ENCODE results near the gene CREBL2. TPM values are rescaled to one million over a fixed set of nuclear protein-coding genes. Genes with fewer than 3 reads are reported as not detected.
A peak's percentile ranks its signal among the peaks of the same experiment; 100 is the strongest.

Gene CREBL2
- total RNA-seq, 2 donors from 2014 or later, result 20.4 to 21.0 TPM

DNA sequence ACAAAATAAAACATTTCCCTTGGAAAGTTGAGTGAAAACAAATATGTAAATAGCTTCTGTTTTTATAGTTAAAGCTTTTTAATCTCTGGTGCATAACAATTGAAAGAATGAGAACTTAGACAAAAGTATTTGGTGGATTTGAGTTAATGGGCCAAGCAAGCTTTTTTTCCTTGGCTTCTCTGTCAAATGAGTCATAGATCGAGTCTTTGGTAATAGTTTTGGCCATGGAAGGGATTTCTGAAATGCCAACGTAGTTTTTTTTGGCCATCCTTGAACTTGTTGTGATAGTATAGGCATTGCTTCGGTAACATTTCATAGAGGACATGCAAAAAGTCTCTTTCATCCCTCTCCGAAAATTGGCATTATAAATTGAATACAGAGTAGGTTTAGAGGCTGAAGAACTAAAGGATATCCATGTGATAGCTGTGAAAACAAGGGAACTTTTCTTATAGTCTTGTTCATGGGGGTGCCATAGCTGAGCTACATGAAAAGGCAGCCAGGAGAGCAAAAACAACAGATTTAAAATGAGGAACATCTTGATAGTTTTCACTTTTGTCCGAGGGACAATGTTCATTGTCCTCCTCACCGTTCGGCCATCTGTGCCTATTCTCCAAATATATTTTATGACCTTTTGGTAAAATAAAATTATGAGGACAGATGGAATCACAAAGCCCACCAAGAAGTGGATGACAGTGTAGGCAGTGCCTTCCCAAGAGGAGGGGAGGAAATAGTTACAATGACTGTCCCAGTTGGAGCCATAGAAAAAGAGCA lies 49.6 kb downstream of the CREBL2 start:
- intact Hi-C loops (cut with DNase I), result no loop called here
- peak; percentile 38 to 51 for ATAC-seq
- no peak for DNase-seq

DNA sequence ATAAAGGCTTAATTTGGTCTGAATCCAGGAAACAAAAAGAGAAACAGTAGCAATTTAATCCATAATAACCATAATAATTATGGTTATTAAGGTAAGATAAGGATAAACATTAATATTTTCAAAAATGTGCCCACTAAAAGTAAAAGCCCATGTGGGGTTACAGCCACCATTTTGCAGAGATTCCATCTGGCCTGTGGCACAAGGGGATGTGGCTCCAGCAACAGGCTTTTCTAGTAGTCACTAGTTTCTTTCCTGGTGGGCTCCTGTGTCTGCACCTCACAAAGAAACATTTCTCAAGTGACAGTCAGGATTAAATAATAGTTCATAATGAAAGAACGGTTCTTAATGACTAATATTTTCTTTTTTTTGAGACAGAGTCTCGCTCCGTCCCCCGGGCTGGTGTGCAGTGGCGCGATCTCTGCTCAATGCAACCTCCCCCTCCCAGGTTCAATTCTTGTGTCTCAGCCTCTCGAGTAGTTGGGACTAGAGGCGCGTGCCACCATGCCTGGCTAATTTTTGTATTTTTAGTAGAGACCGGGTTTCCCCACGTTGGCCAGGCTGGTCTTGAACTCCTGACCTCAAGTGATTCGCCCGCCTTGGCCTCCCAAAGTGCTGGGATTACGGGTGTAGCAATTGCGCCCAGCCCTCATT lies 52.1 kb downstream of the CREBL2 start:
- ATAC-seq (no peak), DNase-seq (no peak)
- intact Hi-C loops (cut with DNase I), result no loop called here

GRCh38 chr12:12665194-12665593 lies 53.5 kb downstream of the CREBL2 start:
- ATAC-seq (no peak), DNase-seq (no peak)
- intact Hi-C loops (cut with DNase I), result no loop called here

DNA sequence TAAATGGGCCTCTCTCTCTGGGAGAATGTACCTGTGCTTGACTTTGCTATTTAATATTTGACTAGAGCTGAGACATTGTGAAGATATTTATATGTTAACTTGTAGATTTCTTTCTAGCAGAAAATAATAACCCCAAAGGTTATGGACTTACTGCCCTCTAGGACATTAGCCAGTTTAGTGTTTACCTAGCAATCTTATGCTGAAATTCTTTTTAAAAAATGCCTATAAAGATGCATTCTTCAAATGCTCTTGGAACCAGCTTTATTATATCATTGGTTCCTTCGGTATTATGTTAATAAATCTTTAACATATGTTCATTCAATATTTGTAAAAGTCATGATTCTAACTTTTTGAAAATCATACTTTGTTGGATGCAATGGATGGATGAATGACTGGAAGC lies 56.3 kb downstream of the CREBL2 start:
- intact Hi-C loops (cut with DNase I), result no loop called here
- ATAC-seq (no peak), DNase-seq (no peak)

DNA sequence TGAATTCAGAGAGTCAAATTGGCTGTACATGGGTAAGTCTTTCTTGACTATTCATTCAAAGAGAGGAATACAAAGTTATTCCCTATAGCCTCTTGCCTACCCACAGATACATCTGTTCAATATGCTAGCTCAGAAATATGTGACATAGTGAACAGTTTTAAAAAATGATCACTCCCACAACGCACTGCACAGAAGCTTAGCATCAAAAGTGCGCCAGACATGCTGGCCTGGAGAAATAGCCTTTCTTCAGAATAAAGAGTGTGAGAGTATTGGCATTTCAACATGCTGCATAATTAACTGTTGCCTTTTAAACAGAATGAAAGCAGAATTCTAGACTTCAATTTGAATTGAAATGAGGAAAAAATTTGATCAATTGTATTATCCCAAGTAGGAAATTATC lies 57.3 kb downstream of the CREBL2 start:
- intact Hi-C loops (cut with DNase I), result no loop called here
- DNase-seq (no peak), ATAC-seq (no peak)

DNA sequence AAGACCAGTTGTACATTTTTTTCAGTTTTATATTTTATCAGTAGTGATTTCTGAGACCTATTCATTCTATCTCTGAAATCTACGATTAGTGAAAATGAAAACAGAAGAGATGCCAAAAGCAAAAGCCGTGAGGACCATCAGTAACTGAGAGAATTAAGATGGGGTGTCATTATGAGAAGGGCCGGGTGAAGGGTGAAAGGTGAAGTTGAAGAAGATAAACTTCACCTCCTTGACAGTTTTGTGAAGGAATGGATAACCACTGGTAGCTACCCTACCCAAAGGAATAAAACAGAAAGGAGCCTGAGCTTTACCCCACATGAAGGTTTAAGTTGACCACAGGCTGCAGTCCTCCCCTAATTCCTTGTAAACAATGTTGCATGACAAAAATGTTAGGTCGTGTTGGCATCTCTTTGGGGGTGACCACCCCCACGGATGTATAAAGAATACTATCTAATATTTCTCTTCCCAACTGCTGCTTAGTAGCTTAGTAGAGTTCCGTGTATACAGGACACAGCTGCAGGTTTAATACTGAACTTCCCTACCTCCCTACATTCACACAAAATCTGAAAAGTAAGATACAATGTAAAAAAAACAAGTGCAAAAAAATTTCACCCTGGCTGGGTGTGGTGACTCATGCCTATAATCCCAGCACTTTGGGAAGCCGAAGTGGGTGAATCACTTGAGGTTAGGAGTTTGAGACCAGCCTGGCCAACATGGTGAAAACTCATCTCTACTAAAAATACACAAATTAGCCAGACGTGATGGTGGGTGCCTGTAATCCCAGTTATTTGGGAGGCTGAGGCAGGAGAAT lies 60.4 kb downstream of the CREBL2 start:
- ATAC-seq (no peak), DNase-seq (no peak)
- intact Hi-C loops (cut with DNase I), result no loop called here

GRCh38 chr12:12673296-12673695 lies 61.6 kb downstream of the CREBL2 start:
- ATAC-seq (no peak), DNase-seq (no peak)
- intact Hi-C loops (cut with DNase I), result no loop called here

DNA sequence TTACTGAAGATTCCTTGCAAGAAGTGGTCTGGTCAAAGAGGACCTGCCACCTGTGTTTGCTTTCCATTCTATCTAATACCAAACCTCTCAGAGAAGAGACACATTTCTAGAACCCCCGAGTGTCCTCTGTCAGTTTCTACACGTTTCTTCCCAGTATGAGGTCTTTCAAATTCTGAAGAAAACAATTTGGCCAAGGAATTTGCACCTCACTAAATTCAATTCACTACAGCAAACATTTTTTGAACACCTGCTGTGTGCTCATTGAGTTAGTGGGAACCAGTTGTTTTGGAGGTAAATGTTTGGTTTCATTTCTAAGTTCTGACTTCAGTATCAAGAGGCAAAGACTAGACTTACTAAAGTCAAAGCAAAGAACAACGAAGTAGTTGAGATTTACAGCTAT lies 64.9 kb downstream of the CREBL2 start:
- DNase-seq, result no peak
- no peak for ATAC-seq
- intact Hi-C loops (cut with DNase I), result no loop called here

DNA sequence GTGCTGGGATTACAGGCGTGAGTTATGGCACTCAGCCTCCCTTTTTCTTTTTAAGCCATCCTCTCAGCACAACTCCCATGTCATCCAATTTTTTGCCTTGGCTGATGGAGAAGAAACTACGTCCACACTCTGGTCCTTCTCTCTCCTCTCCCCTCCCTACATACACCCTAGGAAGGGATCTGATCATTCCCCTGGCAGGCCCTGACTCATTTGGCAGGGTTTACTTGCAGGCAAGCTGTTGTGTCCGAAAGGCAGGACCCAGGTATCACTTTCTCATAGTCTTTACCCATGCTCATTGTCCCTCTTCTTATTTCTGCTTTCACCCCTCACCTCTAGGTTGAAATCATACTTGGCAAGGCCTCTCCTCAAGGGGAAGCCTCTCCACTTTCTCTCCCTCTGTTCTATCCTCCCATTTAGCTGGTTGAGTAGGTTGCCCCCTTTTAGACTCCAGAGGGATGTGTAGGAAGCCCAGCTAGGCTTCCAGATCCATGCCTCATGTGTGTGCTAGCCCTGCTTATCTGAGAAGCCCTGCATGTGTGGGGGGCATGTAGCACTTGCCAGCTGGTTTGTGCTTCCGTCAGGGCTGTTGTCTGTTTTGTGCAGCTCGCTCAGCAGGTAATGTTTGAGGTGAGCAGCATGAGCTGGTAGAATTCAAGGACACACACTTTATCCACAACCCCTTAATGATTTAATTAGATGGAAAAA lies 69.5 kb downstream of the CREBL2 start:
- intact Hi-C loops (cut with DNase I), result no loop called here
- ATAC-seq, result no peak
- no peak for DNase-seq

DNA sequence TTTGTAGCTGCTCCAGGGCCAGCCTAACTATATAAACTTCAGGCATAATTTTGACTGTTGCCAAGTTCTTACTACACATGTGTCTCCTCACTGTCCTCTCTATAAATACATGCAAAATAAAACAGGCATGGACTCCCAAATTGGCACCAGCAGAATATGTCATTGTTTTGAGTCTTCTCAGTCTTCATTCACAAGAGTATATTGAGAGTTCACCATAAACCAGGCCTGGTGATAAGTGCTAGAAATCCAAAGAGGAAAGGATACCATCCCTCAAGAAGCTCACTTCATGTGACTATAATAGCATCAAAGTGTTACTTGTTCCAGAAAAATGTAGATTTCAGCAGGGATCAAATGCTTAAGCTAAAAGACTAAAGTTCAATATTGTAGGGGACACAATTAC lies 70.6 kb downstream of the CREBL2 start:
- DNase-seq (no peak), ATAC-seq (no peak)
- intact Hi-C loops (cut with DNase I), result no loop called here

GRCh38 chr12:12683136-12683697 lies 71.5 kb downstream of the CREBL2 start:
- intact Hi-C loops (cut with DNase I), result no loop called here
- no peak for DNase-seq
- no peak for ATAC-seq

GRCh38 chr12:12683725-12684124 lies 72.0 kb downstream of the CREBL2 start:
- ATAC-seq (no peak), DNase-seq (no peak)
- intact Hi-C loops (cut with DNase I), result no loop called here

DNA sequence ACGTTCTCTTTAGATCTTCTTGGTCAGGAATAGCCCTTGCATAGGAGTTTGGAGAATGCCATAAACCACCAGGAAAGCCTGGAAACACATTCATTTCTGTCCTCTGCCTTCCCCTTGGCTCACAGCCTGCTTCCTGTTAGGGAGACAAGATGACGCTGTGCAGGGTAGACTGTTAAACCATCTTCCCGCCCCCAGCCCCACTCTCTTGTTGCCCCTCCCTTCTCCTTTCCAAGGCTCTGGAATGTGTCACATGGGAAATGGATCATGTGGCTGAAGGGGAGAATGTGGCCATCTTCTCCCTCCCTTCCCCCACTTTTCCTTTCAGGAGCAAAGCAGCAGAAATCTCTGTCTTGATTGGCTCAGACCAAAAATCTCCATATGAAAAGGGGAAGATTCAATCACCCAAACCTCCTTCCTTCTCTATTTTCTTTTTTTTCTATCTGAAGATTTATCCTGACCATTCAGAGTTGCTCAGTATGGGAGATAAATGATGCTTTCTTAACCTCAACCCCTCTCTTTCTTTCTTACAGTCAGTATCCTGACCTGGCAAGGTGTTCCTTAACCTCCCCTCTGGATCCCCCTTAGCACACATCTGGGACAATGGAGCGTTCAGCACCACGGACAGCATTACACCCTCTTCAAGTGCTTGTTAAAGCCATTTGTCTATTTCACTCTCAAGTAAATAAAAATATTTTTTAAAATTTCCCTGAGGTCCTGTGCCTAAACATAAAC lies 72.9 kb downstream of the CREBL2 start:
- ATAC-seq, result no peak
- intact Hi-C loops (cut with DNase I), result no loop called here
- peak; percentile 53 for DNase-seq

DNA sequence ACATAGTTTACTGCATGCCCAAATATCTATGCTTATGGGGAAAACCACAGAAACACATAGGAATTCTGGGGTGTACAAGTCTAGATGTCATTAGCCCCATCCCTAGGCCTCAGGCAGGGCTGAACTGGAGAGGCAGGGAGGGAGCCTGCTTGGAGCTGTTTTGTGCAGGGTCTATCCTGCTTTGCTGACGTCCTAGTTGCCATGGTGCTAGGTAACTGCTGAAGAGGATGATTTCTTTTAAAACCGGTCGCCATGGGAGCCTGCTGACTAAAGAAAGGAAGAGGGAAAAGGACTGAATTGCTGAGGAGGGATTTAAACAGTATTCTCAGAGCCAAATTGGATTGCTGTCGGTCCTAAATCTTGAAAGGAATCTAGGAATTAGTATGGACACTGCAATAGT lies 73.6 kb downstream of the CREBL2 start:
- DNase-seq (no peak), ATAC-seq (no peak)
- intact Hi-C loops (cut with DNase I), result no loop called here

DNA sequence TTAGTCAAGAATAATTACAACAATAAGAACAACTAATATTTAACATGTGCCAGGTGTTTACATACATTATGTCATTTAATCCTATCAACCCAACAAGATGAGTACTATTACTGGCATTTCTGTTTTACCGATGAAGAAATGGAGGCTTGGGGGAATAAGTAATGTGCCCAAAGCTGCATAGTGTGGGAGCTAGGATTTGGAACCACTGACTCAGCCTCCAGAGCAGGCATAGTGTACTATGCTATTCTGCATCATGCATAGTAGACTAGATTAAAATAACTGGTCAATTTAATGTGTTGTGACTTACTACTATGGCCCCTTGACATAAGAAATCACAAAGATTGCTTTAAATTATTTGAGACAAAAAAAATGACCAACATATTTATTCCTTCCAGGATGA lies 74.8 kb downstream of the CREBL2 start:
- no peak for DNase-seq
- intact Hi-C loops (cut with DNase I), result no loop called here
- ATAC-seq, result no peak

DNA sequence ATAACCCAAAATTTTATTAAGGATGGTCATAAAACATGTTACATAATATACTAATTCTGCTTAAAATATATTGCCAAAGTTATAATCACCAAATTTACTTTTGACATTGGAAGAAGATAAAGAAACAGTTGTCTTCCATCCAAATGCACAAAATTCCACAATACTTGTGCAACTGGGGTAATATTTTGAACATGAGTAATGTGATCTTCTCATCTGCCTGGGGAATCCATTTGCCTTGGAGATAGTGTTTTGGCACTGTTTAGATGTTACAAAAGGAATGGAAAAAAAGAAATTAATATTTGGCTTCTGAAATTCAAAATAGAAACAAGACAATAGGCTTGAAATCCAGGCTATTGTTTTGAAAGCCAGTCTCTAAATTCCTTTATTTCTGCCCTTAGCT lies 75.2 kb downstream of the CREBL2 start:
- no peak for DNase-seq
- peak in 1 of 2 donors; percentile 59 for ATAC-seq
- intact Hi-C loops (cut with DNase I), result no loop called here

DNA sequence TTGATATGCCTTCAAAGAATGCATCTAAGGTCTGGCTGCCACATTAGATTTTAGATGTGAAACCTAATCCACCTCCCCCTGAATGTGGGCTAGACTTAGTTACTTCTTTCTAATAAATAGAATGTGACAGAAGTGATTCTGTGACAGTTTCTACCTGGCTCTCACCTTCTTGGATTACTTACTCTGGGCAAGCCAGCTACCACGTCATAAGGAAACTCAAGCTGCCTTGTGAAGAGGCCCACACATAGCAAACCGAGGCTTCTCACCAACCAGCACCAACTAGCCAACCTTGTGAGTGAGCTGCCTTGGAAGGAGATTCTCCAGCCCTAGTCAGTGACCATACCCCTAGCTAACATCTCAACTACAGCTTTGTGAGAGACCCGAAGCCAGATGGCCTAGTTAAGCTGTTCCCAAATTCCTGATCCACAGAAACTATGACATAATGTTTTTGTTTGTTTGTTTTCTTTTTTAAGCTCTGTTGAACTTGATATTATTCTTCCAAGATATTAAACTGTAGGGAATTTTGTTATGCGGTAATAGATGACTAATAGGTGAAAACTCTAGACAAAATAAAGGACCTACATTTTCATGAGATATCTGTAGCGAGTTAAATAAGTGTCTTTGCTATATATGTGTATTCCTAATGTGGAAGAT lies 78.1 kb downstream of the CREBL2 start:
- no peak for ATAC-seq
- no peak for DNase-seq
- intact Hi-C loops (cut with DNase I), result no loop called here

DNA sequence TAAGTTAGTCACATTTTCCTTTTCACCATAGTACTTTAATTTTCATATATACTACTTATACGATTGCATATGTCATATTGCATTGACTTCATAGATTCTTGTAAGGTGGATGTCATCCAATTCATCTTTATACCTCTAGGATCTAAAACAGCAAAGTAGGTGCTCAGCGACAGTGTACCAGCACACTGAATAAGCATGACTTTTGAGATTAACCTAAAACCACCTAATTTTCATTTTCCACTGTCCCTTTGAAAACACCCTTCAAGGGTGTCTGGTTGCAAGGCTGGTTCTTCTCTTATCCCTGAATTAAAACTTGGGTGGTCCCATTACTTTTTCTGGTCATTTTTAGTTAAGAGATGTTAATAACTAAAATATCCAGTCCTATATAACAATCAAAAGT lies 79.9 kb downstream of the CREBL2 start:
- ATAC-seq (no peak), DNase-seq (no peak)
- intact Hi-C loops (cut with DNase I), result no loop called here

Measured in left cardiac atrium (tissue), 4 donors.